ENCODE measurements around the gene PCBD1.

The PCBD1 gene

DNA sequence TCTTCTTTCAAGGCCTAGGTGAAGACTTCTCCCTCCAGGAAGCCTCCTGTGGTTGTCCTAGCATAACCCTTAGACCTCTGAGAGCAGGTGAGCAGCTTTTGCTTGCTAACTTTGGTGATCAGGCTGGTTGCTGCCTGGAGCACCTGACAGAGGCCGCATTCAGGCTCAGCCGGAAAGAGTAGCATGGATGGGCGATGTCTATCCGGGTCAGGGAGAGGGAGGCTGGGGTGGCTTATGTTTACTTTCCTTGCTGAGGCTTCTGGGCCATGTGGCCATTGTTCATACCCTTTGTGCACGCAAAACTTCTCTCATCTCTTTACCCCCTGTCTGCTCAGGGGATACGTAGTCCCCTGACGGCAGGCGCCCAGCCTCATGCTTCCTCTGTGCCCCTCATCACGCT lies 27.4 kb upstream of the PCBD1 start:
- no peak for DNase-seq
- H3K9me3 ChIP-seq (ENCODE audit: severe bottlenecking), result no peaks in the 10 kb centered on the region
- TF ChIP-seq, protein P1, sequence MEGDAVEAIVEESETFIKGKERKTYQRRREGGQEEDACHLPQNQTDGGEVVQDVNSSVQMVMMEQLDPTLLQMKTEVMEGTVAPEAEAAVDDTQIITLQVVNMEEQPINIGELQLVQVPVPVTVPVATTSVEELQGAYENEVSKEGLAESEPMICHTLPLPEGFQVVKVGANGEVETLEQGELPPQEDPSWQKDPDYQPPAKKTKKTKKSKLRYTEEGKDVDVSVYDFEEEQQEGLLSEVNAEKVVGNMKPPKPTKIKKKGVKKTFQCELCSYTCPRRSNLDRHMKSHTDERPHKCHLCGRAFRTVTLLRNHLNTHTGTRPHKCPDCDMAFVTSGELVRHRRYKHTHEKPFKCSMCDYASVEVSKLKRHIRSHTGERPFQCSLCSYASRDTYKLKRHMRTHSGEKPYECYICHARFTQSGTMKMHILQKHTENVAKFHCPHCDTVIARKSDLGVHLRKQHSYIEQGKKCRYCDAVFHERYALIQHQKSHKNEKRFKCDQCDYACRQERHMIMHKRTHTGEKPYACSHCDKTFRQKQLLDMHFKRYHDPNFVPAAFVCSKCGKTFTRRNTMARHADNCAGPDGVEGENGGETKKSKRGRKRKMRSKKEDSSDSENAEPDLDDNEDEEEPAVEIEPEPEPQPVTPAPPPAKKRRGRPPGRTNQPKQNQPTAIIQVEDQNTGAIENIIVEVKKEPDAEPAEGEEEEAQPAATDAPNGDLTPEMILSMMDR (IDR thresholded peaks at IDR 0.05; ENCODE audit: low read depth, low read length), result no peak
- H3K36me3 ChIP-seq, result no peaks in the 10 kb centered on the region
- H3K27ac ChIP-seq, result no peak overlapping the region
- no peak overlapping the region for H3K4me3 ChIP-seq (ENCODE audit: low read depth, low read length)
- H3K27me3 ChIP-seq (ENCODE audit: insufficient read depth, low read depth, severe bottlenecking), result no peaks in the 10 kb centered on the region

DNA sequence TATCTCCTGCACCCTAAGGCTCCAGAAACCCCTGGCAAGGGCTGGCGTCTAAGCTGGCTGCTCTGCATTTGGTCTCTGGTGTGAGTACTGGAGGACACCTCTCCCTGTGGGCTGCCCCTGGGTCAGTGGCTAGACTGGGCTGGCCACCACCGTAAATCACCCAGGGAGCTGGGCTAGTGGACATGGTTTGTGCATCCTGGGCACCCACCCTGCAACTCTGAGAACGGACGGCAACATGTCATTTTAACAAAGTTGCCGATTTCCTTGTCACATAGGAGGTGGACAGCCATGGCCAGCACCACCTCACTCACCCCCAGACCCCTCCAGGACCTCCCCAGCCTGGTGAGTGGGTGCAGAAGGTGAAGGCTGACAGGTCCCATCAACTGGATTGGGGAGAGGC lies 26.8 kb upstream of the PCBD1 start:
- Histone ChIP-seq H3K36me3 (no peaks in the 10 kb centered on the region), H3K4me3 (ENCODE audit: low read depth, low read length) (no peak overlapping the region), H3K9me3 (ENCODE audit: severe bottlenecking) (no peaks in the 10 kb centered on the region), H3K27ac (no peak overlapping the region), H3K27me3 (ENCODE audit: insufficient read depth, low read depth, severe bottlenecking) (no peaks in the 10 kb centered on the region)
- no peak for DNase-seq
- TF ChIP-seq, protein P1 (IDR thresholded peaks at IDR 0.05; ENCODE audit: low read depth, low read length), result no peak

DNA sequence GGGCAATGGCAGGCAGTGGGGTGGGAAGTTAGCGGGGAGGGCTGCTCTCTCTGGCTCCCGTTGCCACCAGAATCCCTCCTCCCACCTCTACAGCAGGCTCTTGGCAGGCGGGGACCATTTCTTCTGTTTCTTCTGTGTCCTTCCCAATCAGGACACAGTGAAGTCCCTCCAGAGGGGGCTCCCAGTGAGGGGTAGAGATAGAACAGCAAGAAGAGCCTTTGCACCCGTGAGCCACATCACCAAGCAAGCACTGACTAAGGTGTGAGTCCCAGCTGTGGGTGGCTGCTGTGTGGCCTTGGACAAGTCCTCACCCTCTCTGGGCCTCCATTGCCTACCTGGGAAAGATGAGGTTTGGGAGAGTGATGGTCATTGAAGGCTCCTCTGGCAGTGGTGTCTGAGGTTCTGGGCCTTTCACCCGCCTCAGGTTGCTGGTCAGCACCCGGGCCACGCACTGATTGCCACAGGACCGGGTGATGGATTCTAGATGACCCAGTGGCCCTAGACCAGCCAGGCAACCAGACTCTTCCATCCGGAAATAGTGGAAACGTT lies 26.0 kb upstream of the PCBD1 start:
- H3K4me3 ChIP-seq (ENCODE audit: low read depth, low read length), result no peak overlapping the region
- H3K27me3 ChIP-seq (ENCODE audit: insufficient read depth, low read depth, severe bottlenecking), result no peaks in the 10 kb centered on the region
- no peak for DNase-seq
- no peaks in the 10 kb centered on the region for H3K36me3 ChIP-seq
- TF ChIP-seq, protein P1 (IDR thresholded peaks at IDR 0.05; ENCODE audit: low read depth, low read length), result no peak
- no peak overlapping the region for H3K27ac ChIP-seq
- no peaks in the 10 kb centered on the region for H3K9me3 ChIP-seq (ENCODE audit: severe bottlenecking)

DNA sequence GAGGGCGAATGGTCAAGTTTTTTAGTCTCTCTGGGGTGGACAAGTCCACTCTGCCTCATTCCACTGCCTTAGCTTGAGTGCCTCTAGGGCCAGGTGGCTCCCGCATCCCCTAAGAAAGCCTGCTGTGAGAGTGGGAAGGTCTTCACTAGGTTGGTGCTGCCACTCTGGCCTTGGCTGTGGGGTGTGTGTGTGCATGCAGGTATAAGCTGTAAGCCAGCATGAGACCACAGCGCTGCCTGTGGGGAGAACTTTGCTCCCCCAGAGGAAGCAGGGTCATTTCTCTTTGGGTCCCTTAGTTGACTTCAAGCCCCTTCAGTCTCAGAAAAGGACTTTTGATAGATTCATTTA lies 25.5 kb upstream of the PCBD1 start:
- H3K4me3 ChIP-seq (ENCODE audit: low read depth, low read length), result no peak overlapping the region
- H3K36me3 ChIP-seq, result no peaks in the 10 kb centered on the region
- H3K27me3 ChIP-seq (ENCODE audit: insufficient read depth, low read depth, severe bottlenecking), result no peaks in the 10 kb centered on the region
- TF ChIP-seq, protein P1 (IDR thresholded peaks at IDR 0.05; ENCODE audit: low read depth, low read length), result no peak
- H3K9me3 ChIP-seq (ENCODE audit: severe bottlenecking), result no peaks in the 10 kb centered on the region
- H3K27ac ChIP-seq, result no peak overlapping the region
- no peak for DNase-seq

DNA sequence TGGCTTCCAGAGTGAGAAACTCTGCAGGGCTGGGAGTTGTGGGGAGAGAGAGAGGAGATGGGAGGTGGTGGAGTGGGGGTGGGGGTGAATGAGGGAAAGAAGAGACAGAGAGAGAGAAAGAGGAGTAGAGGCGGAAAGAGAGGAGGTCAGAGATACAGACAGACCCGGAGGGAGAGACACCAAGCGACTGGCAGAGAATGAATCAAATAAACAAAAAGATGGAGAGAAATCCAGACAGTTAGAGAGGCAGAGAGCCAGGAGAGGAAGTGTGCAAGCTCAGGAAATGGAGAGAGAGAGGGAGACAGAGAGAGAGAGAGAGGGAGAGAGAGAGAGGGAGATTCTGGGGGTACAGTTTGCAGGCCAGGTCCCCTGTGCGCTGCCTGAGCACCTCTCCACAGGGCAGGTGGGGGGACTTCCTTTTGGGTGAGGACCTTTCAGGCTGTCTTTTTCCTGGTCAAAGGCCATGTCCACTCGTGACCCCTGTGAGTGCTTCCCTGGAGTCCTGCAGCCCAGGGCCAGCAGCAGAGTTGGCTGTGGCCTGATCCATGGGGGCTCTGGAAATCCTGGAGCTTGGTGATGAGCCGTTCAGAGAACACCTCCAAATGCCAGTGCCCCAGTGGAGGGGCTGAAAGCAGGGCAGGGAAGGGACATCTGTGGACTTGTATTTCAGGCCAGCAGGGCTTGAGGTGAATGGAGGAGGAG lies 25.0 kb upstream of the PCBD1 start:
- DNase-seq, result no peak
- no peaks in the 10 kb centered on the region for H3K27me3 ChIP-seq (ENCODE audit: insufficient read depth, low read depth, severe bottlenecking)
- TF ChIP-seq, protein P1 (IDR thresholded peaks at IDR 0.05; ENCODE audit: low read depth, low read length), result no peak
- no peak overlapping the region for H3K27ac ChIP-seq
- no peaks in the 10 kb centered on the region for H3K36me3 ChIP-seq
- no peaks in the 10 kb centered on the region for H3K9me3 ChIP-seq (ENCODE audit: severe bottlenecking)
- H3K4me3 ChIP-seq (ENCODE audit: low read depth, low read length), result no peak overlapping the region

DNA sequence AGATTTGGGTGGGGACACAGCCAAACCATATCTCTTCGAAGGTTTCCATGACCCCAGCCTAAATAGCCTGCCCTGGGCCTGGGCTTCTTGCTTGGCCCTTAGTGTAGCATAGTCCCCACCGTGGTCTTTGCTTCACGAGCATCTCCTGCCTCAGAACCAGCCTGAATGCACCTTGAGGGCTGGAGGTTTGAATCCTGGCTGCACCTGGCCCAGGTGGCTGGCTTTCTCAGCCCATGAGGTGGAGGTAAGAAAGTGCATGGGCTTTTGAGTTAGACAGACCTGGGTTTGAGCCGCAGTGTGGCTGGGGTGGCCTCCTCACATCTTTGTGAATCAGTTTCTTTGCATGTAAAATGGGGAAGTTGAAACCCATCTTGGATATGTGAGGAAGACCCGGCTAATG lies 24.2 kb upstream of the PCBD1 start:
- no peak overlapping the region for H3K4me3 ChIP-seq (ENCODE audit: low read depth, low read length)
- no peaks in the 10 kb centered on the region for H3K9me3 ChIP-seq (ENCODE audit: severe bottlenecking)
- no peaks in the 10 kb centered on the region for H3K36me3 ChIP-seq
- DNase-seq, result no peak
- H3K27ac ChIP-seq, result no peak overlapping the region
- TF ChIP-seq, protein P1 (IDR thresholded peaks at IDR 0.05; ENCODE audit: low read depth, low read length), result no peak
- H3K27me3 ChIP-seq (ENCODE audit: insufficient read depth, low read depth, severe bottlenecking), result no peaks in the 10 kb centered on the region

All from WERI-Rb-1 (cell line).